PC-3 (cell line): Measurements from ENCODE around the gene RFTN1. TPM values are rescaled to one million over a fixed set of nuclear protein-coding genes. Genes with fewer than 3 reads are reported as not detected.

Experiments used
- ATAC-seq: fragments of 200-7000 bp; cut with Tn5 transposase; 2 replicates; pipeline ENCODE4 v1.9.1; 2020; ENCODE audit warnings: mild to moderate bottlenecking, moderate library complexity
- BruUV-seq: library from RNA; stranded (reverse); fragments of 400-500 nt; replicated peaks from 2 replicates; lab custom pipeline; 2021; lab: Mats Ljungman, UMichigan
- CTCF ChIA-PET: fragments of 300-600 bp; sonication (Branson Sonifier 250); formaldehyde crosslinking; loops from one replicate; lab custom pipeline; 2022; ENCODE audit warnings: antibody characterized with exemption; lab: Charles Lee
- POLR2A ChIA-PET: fragments of 300-600 bp; sonication (Branson Sonifier 250); formaldehyde crosslinking; loops from one replicate; lab custom pipeline; 2022; ENCODE audit warnings: antibody characterized with exemption; ENCODE audit not compliant: unreplicated experiment; lab: Charles Lee
- DNase-seq: peaks from one replicate; pipeline ENCODE4 v3.0.0-alpha.2; 2015
- H2AFZ ChIP-seq: fragments of 300-600 bp; sonication (generic); 2 replicates; pipeline ENCODE4 v1.6.0; 2016; ENCODE audit warnings: antibody characterized with exemption, low read length
- H3F3A ChIP-seq: fragments of 300-600 bp; sonication (generic); one replicate; pipeline ENCODE4 v1.6.0; 2017; ENCODE audit warnings: antibody characterized with exemption, low read length, control low read depth, mild to moderate bottlenecking; ENCODE audit not compliant: unreplicated experiment
- H3K27ac ChIP-seq: fragments of 300-600 bp; sonication (generic); 2 replicates; pipeline ENCODE4 v1.5.1; 2016; ENCODE audit warnings: mild to moderate bottlenecking, low read length
- H3K27me3 ChIP-seq: fragments of 300-600 bp; sonication (generic); 2 replicates; pipeline ENCODE4 v1.6.1; 2016; ENCODE audit warnings: low read length, mixed read lengths
- H3K36me3 ChIP-seq: fragments of 300-600 bp; sonication (generic); 2 replicates; pipeline ENCODE4 v1.6.1; 2016; ENCODE audit warnings: low read depth, mixed run types, low read length, mixed read lengths
- H3K4me1 ChIP-seq: fragments of 300-600 bp; sonication (generic); 2 replicates; pipeline ENCODE4 v1.5.1; 2016; ENCODE audit warnings: low read length; ENCODE audit not compliant: insufficient read depth
- H3K4me2 ChIP-seq: fragments of 300-600 bp; sonication (generic); 2 replicates; pipeline ENCODE4 v1.6.0; 2016; ENCODE audit warnings: low read length
- H3K4me3 ChIP-seq: fragments of 300-600 bp; sonication (generic); 2 replicates; pipeline ENCODE4 v1.5.1; 2016; ENCODE audit warnings: mild to moderate bottlenecking, low read length, mixed read lengths
- H3K79me2 ChIP-seq: fragments of 300-600 bp; sonication (generic); 2 replicates; pipeline ENCODE4 v1.6.1; 2017; ENCODE audit warnings: low read length, mixed read lengths
- H3K9ac ChIP-seq: fragments of 300-600 bp; sonication (generic); 2 replicates; pipeline ENCODE4 v1.6.0; 2016; ENCODE audit warnings: mild to moderate bottlenecking, low read length
- H3K9me2 ChIP-seq: fragments of 300-600 bp; sonication (generic); replicated peaks from 2 replicates; pipeline ENCODE4 v1.6.1; 2016; ENCODE audit warnings: mixed run types, low read length, mixed read lengths
- H3K9me3 ChIP-seq: fragments of 300-600 bp; sonication (generic); 2 replicates; pipeline ENCODE4 v1.6.1; 2016; ENCODE audit warnings: low read length, mixed read lengths
- H4K20me1 ChIP-seq: fragments of 300-600 bp; sonication (generic); 2 replicates; pipeline ENCODE4 v1.6.1; 2016; ENCODE audit warnings: low read length, mixed read lengths
- CTCF ChIP-seq: fragments of 300-600 bp; sonication (generic); conservative IDR thresholded peaks from 2 replicates; pipeline ENCODE4 v1.5.1; 2017; ENCODE audit warnings: antibody characterized with exemption, low read depth, mild to moderate bottlenecking, low read length
- EZH2 ChIP-seq: fragments of 300-600 bp; sonication (generic); IDR thresholded peaks from one replicate; pipeline ENCODE4 v1.6.1; 2017; ENCODE audit warnings: antibody characterized with exemption, mild to moderate bottlenecking, low read length; ENCODE audit not compliant: unreplicated experiment
- EZH2phosphoT487 ChIP-seq: fragments of 300-600 bp; sonication (generic); IDR thresholded peaks from 2 replicates; pipeline ENCODE4 v1.6.1; 2018; ENCODE audit warnings: mild to moderate bottlenecking, antibody characterized with exemption, low read length, borderline replicate concordance
- intact Hi-C: fragments of 100-400 bp; cut with micrococcal nuclease; formaldehyde crosslinking; loops from 2 replicates; pipeline ENCODE4 v1.9.0; 2023
- total RNA-seq: library from RNA; depleted of rRNA; stranded (reverse); fragments of >200 nt; gene quantifications from 2 replicates; pipeline ENCODE4 v1.2.3, GENCODE V29; 2014

Gene RFTN1
- total RNA-seq, 1 experiment from 2014 or later, result 9.7 TPM

- H2AFZ ChIP-seq, result no peak overlapping the region
- H3K27ac ChIP-seq, result no peak overlapping the region
- H3K4me2 ChIP-seq, result no peak overlapping the region
- peaks cover 35% of the 10 kb centered on the region for H3K27me3 ChIP-seq
- ChIA-PET CTCF (no interaction called here), POLR2A (no interaction called here)
- H3K4me1 ChIP-seq, result peaks cover 8% of the 10 kb centered on the region
- no peak overlapping the region for H3K9ac ChIP-seq
- H3K9me3 ChIP-seq, result no peaks in the 10 kb centered on the region
- no peak for ATAC-seq
- no peaks in the 10 kb centered on the region for H3K9me2 ChIP-seq
- intact Hi-C loops, result no loop called here
- H3K79me2 ChIP-seq, result no peaks in the 10 kb centered on the region
- TF ChIP-seq EZH2 (no peak), EZH2phosphoT487 (no peak), CTCF (no peak)
- H3F3A ChIP-seq, result no peaks in the 10 kb centered on the region
- no peak for DNase-seq
- H3K36me3 ChIP-seq, result no peaks in the 10 kb centered on the region
- H4K20me1 ChIP-seq, result no peaks in the 10 kb centered on the region
- BruUV-seq, result no TSS peak
- H3K4me3 ChIP-seq, result no peak overlapping the region
Measured at GRCh38 chr3:16545413-16546185, 32.1 kb upstream of the RFTN1 start.

- ChIA-PET POLR2A (no interaction called here), CTCF (no interaction called here)
- H3F3A ChIP-seq, result no peaks in the 10 kb centered on the region
- H2AFZ ChIP-seq, result no peak overlapping the region
- no peak for DNase-seq
- H3K36me3 ChIP-seq, result no peaks in the 10 kb centered on the region
- H3K9me2 ChIP-seq, result no peaks in the 10 kb centered on the region
- no peak overlapping the region for H3K4me2 ChIP-seq
- no TSS peak for BruUV-seq
- peaks cover 52% of the 10 kb centered on the region for H3K27me3 ChIP-seq
- no peaks in the 10 kb centered on the region for H4K20me1 ChIP-seq
- H3K27ac ChIP-seq, result no peak overlapping the region
- no peak overlapping the region for H3K9ac ChIP-seq
- no peak overlapping the region for H3K4me3 ChIP-seq
- H3K4me1 ChIP-seq, result peaks cover under 1% of the 10 kb centered on the region
- intact Hi-C loops, result no loop called here
- H3K79me2 ChIP-seq, result no peaks in the 10 kb centered on the region
- no peaks in the 10 kb centered on the region for H3K9me3 ChIP-seq
- TF ChIP-seq CTCF, result no peak
- no peak for TF ChIP-seq EZH2phosphoT487
- no peak for TF ChIP-seq EZH2
- ATAC-seq, result no peak
Measured at GRCh38 chr3:16543242-16543864, 29.9 kb upstream of the RFTN1 start.

GRCh38 chr3:16538507-16538906 is 25.0 kb upstream of the RFTN1 start:
- Histone ChIP-seq H3K4me1 (no peaks in the 10 kb centered on the region), H3K27me3 (peaks cover 46% of the 10 kb centered on the region), H4K20me1 (no peaks in the 10 kb centered on the region), H3F3A (no peaks in the 10 kb centered on the region), H3K27ac (no peak overlapping the region), H3K9ac (no peak overlapping the region), H3K79me2 (no peaks in the 10 kb centered on the region), H3K9me2 (no peaks in the 10 kb centered on the region), H3K36me3 (no peaks in the 10 kb centered on the region), H3K4me2 (no peak overlapping the region), H3K4me3 (no peak overlapping the region), H3K9me3 (no peaks in the 10 kb centered on the region), H2AFZ (no peak overlapping the region)
- ATAC-seq (no peak), DNase-seq (no peak)
- no peak for TF ChIP-seq CTCF
- TF ChIP-seq EZH2, result no peak
- no peak for TF ChIP-seq EZH2phosphoT487
- no TSS peak for BruUV-seq
- POLR2A ChIA-PET, result no interaction called here
- CTCF ChIA-PET, result no interaction called here
- intact Hi-C loops, result no loop called here
